ENCODE measurements around the gene FBLN2. TPM values are rescaled to one million over a fixed set of nuclear protein-coding genes. Genes with fewer than 3 reads are reported as not detected.

FBLN2 gene
- total and polyA plus RNA-seq, 7 donors, result 12.8 to 59.4 (median 24.9) TPM

DNA sequence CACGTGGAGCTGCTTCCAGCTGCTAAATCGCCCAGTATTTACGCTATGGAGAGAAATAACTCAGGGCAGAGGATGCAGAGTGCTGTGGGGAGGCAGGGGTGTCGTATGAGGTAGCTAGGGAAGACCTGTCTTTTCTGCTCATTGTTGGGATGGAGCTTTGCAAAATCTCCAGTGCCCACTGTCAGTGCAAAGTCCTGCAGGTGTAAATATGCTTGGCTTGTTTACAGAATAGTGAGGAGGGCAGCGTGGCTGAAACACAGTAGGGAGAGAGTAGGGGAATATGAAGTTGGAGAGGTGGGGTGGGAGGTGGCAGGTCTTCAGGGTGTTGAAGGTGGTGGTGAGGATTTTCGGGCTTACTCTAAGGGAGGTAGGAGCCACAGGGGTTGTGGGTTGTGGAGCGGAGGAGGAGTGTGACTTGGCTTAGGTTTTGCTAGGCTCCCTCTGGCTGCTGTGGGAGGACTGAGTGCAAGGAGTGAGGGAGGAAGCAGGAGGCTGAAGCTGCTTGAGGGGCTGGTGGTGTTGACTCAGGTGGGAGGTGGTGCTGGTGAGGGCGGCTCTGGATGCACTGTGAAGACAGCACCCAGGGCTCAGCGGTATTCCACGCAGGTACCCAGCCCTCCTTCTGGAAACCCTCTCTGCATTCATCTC is 125.7 kb downstream of the FBLN2 start:
- 69 to 79% (median 69%) methylated on average over 9 to 10 of the region's 10 CpGs for WGBS, 3 donors
- intact Hi-C loops (cut with DNase I), result no loop called here
- DNase-seq (no peak), ATAC-seq (no peak)
- peaks cover 0 to 30% (median 3%) of the 10 kb centered on the region in 3 donors for H3K27me3 ChIP-seq (ENCODE audit: insufficient read depth in 3 of 3, low read length in 2 of 3)
- H3K36me3 ChIP-seq (ENCODE audit: insufficient read depth in 1 of 2, low read depth in 1 of 2), result no peaks in the 10 kb centered on the region
- no peak overlapping the region for H3K4me3 ChIP-seq
- H3K9me3 ChIP-seq, result no peaks in the 10 kb centered on the region
- H3K27ac ChIP-seq, result no peak overlapping the region
- no peaks in the 10 kb centered on the region for H3K4me1 ChIP-seq
- TF ChIP-seq, protein P1, sequence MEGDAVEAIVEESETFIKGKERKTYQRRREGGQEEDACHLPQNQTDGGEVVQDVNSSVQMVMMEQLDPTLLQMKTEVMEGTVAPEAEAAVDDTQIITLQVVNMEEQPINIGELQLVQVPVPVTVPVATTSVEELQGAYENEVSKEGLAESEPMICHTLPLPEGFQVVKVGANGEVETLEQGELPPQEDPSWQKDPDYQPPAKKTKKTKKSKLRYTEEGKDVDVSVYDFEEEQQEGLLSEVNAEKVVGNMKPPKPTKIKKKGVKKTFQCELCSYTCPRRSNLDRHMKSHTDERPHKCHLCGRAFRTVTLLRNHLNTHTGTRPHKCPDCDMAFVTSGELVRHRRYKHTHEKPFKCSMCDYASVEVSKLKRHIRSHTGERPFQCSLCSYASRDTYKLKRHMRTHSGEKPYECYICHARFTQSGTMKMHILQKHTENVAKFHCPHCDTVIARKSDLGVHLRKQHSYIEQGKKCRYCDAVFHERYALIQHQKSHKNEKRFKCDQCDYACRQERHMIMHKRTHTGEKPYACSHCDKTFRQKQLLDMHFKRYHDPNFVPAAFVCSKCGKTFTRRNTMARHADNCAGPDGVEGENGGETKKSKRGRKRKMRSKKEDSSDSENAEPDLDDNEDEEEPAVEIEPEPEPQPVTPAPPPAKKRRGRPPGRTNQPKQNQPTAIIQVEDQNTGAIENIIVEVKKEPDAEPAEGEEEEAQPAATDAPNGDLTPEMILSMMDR (IDR thresholded peaks at IDR 0.05), result no peak

DNA sequence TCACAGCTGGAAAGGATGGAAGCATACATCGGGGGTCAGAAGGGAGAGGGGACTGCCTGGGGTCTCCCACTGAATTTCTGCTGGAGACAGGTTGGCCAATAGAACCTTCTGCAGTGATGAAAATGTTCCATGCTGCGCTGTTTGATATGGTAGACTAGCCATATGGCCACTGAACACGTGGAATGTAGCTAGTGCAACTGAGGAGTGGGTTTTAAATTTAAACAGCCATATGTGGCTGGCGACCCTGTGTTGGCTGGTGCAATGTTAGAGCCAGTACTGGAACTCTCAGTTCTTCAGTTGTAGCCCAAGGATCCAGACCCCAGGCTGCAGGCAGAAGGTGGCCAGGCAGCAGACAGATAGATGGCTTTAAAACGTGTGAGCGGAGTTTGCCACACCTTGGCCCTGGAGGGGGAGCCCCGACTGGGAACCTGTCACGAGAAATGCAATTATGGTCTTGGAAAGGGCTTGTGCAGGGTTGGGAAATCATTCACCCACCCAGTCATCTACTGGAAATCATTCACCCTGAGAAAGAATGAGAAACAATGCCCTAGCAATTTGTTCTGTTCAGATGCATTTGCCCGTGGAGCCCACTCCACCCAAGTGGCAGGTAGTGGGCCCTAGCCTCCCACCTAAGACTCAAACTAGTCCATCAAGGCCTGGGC is 127.6 kb downstream of the FBLN2 start:
- TF ChIP-seq, protein P1 (IDR thresholded peaks at IDR 0.05), result no peak
- 74 to 76% (median 74%) methylated on average over 9 of the region's 9 CpGs for WGBS, 3 donors
- no peak for DNase-seq
- Histone ChIP-seq H3K27ac (no peak overlapping the region), H3K4me1 (no peaks in the 10 kb centered on the region), H3K27me3 (ENCODE audit: insufficient read depth in 3 of 3, low read length in 2 of 3) (peaks cover 0 to 15% (median 2%) of the 10 kb centered on the region in 3 donors), H3K36me3 (ENCODE audit: insufficient read depth in 1 of 2, low read depth in 1 of 2) (no peaks in the 10 kb centered on the region), H3K9me3 (no peaks in the 10 kb centered on the region), H3K4me3 (no peak overlapping the region)
- intact Hi-C loops (cut with DNase I), result no loop called here
- no peak for ATAC-seq

- no peaks in the 10 kb centered on the region for H3K36me3 ChIP-seq (ENCODE audit: insufficient read depth in 1 of 2, low read depth in 1 of 2)
- WGBS, 3 donors, result 87 to 92% (median 89%) methylated on average over 4 of the region's 4 CpGs
- no peak overlapping the region for H3K4me3 ChIP-seq
- TF ChIP-seq, protein P1 (IDR thresholded peaks at IDR 0.05), result no peak
- DNase-seq (no peak), ATAC-seq (no peak)
- no peaks in the 10 kb centered on the region for H3K9me3 ChIP-seq
- no peaks in the 10 kb centered on the region for H3K4me1 ChIP-seq
- peaks cover 0 to 12% (median 2%) of the 10 kb centered on the region in 3 donors for H3K27me3 ChIP-seq (ENCODE audit: insufficient read depth in 3 of 3, low read length in 2 of 3)
- no peak overlapping the region for H3K27ac ChIP-seq
- intact Hi-C loops (cut with DNase I), result no loop called here
These were observed 128.3 kb downstream of the FBLN2 start for GRCh38 chr3:13677272-13677671.

GRCh38 chr3:13681931-13682330 is 133.0 kb downstream of the FBLN2 start:
- H3K27me3 ChIP-seq (ENCODE audit: insufficient read depth in 3 of 3, low read length in 2 of 3), result peaks cover 0 to 4% (median 3%) of the 10 kb centered on the region in 3 donors
- no peak overlapping the region for H3K27ac ChIP-seq
- no peaks in the 10 kb centered on the region for H3K9me3 ChIP-seq
- intact Hi-C loops (cut with DNase I), result no loop called here
- 85 to 97% (median 86%) methylated on average over 17 of the region's 17 CpGs for WGBS, 3 donors
- DNase-seq, result no peak
- ATAC-seq, result no peak
- H3K36me3 ChIP-seq (ENCODE audit: insufficient read depth in 1 of 2, low read depth in 1 of 2), result no peaks in the 10 kb centered on the region
- H3K4me1 ChIP-seq, result no peaks in the 10 kb centered on the region
- TF ChIP-seq, protein P1 (IDR thresholded peaks at IDR 0.05), result no peak
- H3K4me3 ChIP-seq, result no peak overlapping the region
